HL-60 (cell line): ENCODE data around the gene ALG12.
"Not testable (repeated sequence)": the region's sequence is repeated elsewhere in the genome, so short reads cannot be mapped to it uniquely, and the experiment has no call there.

Source experiments
- DNase-seq, 2 experiments: peaks; one replicate each; pipeline ENCODE4 v3.0.0-alpha.2; 2010 to 2020; ENCODE audit warnings: low read depth in 1 of 2, low spot score in 1 of 2
- H3K27ac ChIP-seq: fragments of 250-450 bp; sonication (Bioruptor Pico); replicated peaks from 2 replicates; pipeline ENCODE4 v1.5.1; 2020; ENCODE audit warnings: mild to moderate bottlenecking, moderate library complexity
- H3K27me3 ChIP-seq: fragments of 250-450 bp; sonication (Bioruptor Pico); 2 replicates; pipeline ENCODE4 v1.5.1; 2021; ENCODE audit warnings: mild to moderate bottlenecking, moderate library complexity; ENCODE audit not compliant: insufficient read depth, poor library complexity, severe bottlenecking
- H3K4me3 ChIP-seq: replicated peaks from 2 replicates; pipeline ENCODE4 v1.5.1; 2011; ENCODE audit warnings: mild to moderate bottlenecking, control low read depth, low read length; ENCODE audit not compliant: insufficient read depth
- CTCF ChIP-seq: IDR thresholded peaks from one replicate; pipeline ENCODE4 v1.5.1; 2011; ENCODE audit warnings: low read length, control low read depth, inconsistent platforms; ENCODE audit not compliant: insufficient read depth
- GABPA ChIP-seq: IDR thresholded peaks from 2 replicates; pipeline ENCODE4 v1.6.1; 2012; ENCODE audit warnings: low read depth
- POLR2AphosphoS5 ChIP-seq: IDR thresholded peaks from 2 replicates; pipeline ENCODE4 v1.6.1; 2012; ENCODE audit warnings: low read depth
- REST ChIP-seq: IDR thresholded peaks from 2 replicates; pipeline ENCODE4 v1.6.1; 2012; ENCODE audit warnings: low read depth; ENCODE audit not compliant: insufficient replicate concordance
- SPI1 ChIP-seq: IDR thresholded peaks from 2 replicates; pipeline ENCODE4 v1.6.1; 2012; ENCODE audit warnings: low read depth, mild to moderate bottlenecking, borderline replicate concordance

Gene ALG12

GRCh38 chr22:49946612-49947295 lies 28.5 kb upstream of the ALG12 start:
- H3K27me3 ChIP-seq, result no peaks in the 10 kb centered on the region
- no peak overlapping the region for H3K4me3 ChIP-seq
- TF ChIP-seq POLR2AphosphoS5, result no peak
- TF ChIP-seq SPI1, result no peak
- no peak for TF ChIP-seq CTCF
- TF ChIP-seq REST, result no peak
- no peak for TF ChIP-seq GABPA
- H3K27ac ChIP-seq, result no peak overlapping the region
- DNase-seq, result no peak

- TF ChIP-seq GABPA, result 0 out of 2 replicates have a peak, but pooled peaks have one; percentile 15
- not testable (repeated sequence) for H3K4me3 ChIP-seq, H3K27ac ChIP-seq, H3K27me3 ChIP-seq
- peak in 1 of 2 experiments; percentile 33 for DNase-seq
Observed at GRCh38 chr22:49945042-49945794, 27.0 kb upstream of the ALG12 start.

GRCh38 chr22:49944399-49944891 lies 26.2 kb upstream of the ALG12 start:
- DNase-seq, result no peak
- no peak overlapping the region for H3K4me3 ChIP-seq

More at GRCh38 chr22:49944399-49944891, 26.2 kb upstream of the ALG12 start:
- H3K27me3 ChIP-seq, result no peaks in the 10 kb centered on the region
- H3K27ac ChIP-seq, result no peak overlapping the region
- TF ChIP-seq REST (no peak), CTCF (no peak), SPI1 (no peak), GABPA (no peak), POLR2AphosphoS5 (no peak)
